Gastrocnemius medialis (tissue), 4 donors: ENCODE data around the gene RSPH6A.

ENCODE experiments used
- CTCF ChIP-seq, 5 experiments: fragments of 450-650 bp in 3 of 5; fragments of 200-600 bp in 2 of 5; sonication (generic) in 2 of 5; IDR thresholded peaks in 4 of 5; conservative IDR thresholded peaks in 1 of 5; 1 replicate in 4 of 5; 2 replicates in 1 of 5; pipeline ENCODE4 v1.5.1; 2016 to 2019; ENCODE audit warnings: antibody characterized with exemption in 5 of 5, mild to moderate bottlenecking in 3 of 5, moderate library complexity in 3 of 5
- POLR2A ChIP-seq, 2 donors: fragments of 450-650 bp; IDR thresholded peaks; one replicate each; pipeline ENCODE4 v1.6.1; 2017; ENCODE audit warnings: antibody characterized with exemption in 2 of 2, mild to moderate bottlenecking in 2 of 2, moderate library complexity in 2 of 2

DNA sequence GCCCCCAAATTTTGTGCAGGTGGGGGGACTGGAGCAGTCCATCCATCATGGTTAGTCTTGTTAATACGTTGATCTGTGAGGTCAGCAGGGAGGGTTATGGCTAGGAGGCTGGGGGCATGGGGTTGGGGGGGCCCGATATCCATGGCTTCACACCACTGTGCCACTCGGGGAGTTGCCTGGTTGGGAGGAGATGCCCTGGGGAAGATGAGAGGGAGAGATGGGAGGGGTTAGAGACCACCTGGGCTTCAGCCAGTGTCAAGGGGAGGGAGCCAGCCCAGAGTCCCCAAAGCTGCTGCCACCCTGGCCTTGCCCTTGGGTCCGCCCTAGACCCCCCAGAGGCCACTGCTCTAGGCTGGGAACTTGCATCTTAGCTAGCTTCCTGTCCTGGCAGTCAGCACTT lies 31.0 kb downstream of the RSPH6A start:
- TF ChIP-seq POLR2A (IDR thresholded peaks at IDR 0.05), result no peak
- TF ChIP-seq CTCF (IDR thresholded peaks at IDR 0.05 in 4 of 5, conservative IDR thresholded peaks at IDR 0.05 in 1 of 5), result no peak
